ENCODE measurements around the gene RAB3GAP1.
"Not testable (repeated sequence)": the region's sequence is repeated elsewhere in the genome, so short reads cannot be mapped to it uniquely, and the experiment has no call there.

RAB3GAP1 gene

DNA sequence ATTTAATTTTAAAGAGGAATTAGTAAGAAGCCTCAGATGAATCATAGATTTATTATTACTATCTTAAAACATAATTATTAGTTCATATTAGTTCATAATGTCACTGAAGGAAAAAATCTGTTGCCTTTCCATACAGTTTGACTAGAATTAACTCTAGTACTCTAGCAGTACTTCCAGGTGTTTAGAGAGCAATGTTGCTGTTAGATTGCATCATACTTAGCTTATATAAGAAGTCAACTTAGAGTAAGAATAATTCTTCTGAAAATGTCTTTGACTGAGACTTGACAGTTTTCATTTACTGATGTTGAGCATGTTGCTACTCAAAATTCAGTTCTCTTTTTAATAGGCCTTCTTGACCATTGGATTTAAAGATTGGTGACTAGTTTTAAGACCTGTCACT is 4.7 kb downstream of the RAB3GAP1 start:
- no peak for DNase-seq

DNA sequence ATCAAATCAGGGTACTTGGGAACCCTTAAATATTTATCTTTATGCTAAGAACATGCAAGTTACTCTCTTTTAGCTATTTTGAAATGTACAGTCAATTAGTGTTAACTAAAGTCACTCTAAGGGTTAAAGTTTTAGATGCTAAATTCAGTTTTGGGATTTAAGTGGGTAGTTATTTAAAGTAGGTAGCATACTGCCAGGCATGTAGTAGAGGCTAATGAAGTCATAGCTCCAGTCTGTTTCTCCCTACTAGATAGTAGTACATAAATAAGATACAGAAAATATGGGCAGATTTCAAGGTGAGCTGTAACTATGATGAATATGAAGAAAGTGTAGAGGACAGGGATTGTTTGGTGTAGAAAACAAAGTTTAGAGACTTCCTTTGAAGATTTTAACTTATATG is 7.5 kb downstream of the RAB3GAP1 start:
- no peak for DNase-seq

DNA sequence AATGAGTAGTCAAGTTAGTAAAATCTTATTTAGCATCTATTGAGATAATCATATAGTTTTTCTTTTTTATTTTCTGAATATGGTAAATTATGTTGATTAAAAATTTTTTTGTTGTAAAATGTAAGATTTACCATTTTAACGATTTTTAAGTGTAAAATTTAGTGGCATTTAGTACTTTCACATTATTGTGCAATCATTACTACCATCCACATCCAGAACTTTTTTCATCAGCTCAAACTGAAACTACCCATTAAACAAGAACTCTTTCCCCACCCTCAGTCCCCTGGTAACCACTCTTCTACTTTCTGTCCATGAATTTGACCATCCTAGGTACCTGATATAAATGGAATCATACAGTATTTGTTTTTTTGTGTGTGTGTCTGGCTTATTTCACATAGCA is 11.1 kb downstream of the RAB3GAP1 start:
- no peak for DNase-seq

DNA sequence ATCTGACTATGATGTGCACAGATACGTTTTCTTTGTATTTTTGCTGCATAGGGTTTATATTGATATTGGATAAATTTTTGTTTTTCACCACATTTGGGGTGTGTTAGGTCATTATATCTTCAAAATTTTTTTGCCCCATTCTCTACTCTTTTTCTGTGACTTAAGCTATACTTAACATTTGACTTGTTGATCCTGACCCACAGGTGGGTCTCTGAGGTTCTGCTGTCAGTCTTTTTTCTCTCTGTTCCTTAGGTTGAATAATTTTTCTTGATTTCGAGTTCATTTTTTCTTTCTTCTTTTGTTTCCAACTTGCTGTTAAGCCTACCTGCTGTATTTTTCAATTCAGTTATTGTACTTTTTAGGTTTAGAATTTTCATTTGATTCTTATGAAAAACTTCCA is 12.1 kb downstream of the RAB3GAP1 start:
- no peak for DNase-seq

DNA sequence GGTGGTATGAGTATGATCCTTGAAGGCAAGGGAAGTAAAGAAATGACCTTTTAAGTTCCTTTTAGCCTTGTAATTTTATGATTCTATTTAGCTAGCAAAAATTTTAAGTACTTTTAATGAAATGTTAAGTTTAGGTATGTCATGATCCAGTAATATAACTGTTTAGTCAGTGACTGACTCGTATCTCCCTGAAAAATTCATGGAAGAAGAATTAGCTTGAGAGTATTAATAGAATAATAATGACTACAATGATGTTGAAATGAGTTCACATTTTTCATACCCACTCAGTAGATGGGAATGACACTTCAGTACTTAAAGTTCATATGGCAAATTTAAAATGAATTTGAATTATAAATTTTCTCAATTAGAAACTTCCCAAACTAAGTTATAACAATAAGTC is 14.6 kb downstream of the RAB3GAP1 start:
- no peak for DNase-seq

DNA sequence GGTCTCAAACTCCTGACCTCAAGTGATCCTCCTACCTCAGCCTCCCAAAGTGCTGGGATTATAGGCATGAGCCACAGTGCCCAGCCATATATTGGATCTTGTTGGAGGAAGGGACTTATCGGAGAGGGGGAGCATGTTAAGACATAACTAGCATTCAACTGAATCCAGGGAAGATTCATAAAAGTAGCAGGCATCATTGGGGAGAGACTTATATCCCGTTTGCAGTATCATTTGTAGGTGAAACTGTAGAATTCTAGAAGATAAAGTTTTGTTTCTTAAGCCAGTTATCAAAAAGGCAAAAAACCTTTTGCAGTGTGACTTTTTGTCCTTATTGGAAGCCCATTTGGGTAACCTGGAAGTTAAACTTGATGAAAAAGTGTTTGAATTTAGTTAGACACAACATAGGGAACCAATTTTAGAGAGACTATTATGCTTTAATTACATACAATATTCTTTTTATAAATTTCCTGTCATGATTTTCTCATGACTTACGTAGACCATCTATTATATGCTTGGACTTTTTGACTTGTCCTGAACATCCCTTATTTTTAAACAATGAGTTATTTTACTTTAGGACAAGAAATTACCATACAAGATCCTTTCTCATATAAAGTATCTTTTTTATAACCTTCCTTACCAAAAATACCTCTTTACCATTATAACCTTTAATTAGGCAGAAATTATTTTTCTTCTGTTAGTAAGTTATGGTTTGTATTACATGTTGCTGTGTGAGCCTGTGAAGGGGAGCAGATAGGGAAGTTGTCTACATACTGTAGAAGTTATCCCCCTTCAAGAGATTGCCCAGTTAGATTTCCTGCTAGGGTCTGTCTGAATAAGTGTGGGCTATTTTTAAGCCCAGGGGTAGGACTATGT is 20.3 kb downstream of the RAB3GAP1 start:
- no peak for DNase-seq

DNA sequence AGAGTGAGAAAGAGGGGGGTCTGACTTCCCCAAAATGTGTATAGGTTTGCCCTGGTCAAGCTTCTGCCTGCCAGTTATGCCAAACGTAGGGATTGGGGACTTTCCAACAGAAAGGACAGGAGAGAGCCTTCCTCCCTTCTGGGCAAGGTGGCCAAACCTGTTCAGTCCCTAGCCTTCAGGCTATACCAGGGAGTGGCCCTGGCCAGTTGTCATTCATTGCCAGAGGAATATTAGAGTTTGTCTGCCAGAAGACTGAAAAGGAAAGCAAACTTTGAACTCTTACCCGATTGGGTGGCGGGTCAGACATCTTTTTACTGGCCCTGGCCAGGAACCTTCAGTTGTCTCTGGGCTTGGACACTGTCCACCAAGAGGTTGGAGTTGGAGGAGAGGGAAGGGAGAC is 22.1 kb downstream of the RAB3GAP1 start:
- DNase-seq, result no peak

DNA sequence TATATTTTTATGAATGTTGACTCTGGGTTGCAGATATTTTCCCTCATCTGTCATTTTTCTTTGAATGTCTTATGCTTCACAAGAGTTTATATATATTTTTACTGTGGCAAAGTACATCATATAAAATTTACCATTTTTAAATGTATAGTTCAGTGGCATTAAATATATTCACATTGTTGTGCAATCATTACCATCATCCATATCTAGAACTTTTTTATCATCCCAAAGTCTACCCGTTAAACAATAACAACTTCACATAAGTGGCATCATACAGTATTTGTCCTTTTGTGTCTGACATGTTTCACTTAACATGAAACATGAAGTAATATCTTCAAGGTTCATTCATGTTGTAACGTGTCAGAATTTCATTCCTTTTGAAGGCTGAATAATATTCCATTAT is 24.5 kb downstream of the RAB3GAP1 start:
- no peak for DNase-seq

DNA sequence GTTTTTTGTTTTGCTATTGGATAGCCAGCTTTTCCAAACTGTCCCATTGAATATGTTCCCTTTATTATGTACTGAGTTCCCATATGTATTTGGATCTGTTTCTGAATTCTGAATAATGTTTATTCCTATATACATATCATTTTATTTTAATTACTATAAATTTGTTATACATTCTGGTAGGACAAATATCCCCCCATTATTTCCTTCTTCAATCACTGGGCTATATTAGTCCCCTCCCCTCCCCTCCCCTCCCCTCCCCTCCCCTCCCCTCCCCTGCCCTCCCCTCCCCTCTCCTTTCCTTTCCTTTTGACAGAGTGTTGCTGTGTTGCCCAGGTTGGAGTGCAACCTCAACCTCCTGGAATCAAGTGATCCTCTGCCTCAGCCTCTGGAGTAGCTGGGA is 26.3 kb downstream of the RAB3GAP1 start:
- no peak for DNase-seq

DNA sequence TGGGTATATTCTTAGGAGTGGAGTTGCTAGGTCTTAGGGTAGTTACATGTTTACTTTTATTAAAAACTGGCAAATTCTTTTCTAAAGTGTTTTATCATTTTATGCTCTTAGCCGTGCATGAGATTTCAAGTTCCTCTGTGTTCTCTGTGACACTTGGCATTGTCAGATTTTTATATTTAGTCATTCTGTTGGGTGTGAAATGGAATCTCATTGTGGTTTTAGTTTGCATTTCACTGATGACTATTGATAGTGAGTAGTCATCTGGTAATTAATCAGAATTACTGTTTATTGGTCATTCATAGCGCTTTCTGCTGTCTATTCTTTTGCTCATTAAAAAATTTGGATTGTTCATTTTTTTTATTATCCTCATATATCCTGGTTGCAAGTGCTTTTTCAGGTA is 34.1 kb downstream of the RAB3GAP1 start:
- DNase-seq, result no peak

DNA sequence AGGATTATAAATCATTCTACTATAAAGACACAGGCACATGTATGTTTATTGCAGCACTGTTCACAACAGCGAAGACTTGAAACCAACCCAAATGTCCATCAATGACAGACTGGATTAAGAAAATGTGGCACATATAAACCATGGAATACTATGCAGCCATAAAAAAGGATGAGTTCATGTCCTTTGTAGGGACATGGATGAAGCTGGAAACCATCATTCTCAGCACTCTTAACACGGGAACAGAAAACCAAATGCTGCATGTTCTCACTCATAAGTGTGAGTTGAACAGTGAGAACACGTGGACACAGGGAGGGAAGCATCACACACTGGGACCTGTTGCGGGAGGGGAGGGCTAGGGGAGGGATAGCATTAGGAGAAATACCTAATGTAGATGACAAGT is 37.5 kb downstream of the RAB3GAP1 start:
- DNase-seq, result not testable (repeated sequence)

DNA sequence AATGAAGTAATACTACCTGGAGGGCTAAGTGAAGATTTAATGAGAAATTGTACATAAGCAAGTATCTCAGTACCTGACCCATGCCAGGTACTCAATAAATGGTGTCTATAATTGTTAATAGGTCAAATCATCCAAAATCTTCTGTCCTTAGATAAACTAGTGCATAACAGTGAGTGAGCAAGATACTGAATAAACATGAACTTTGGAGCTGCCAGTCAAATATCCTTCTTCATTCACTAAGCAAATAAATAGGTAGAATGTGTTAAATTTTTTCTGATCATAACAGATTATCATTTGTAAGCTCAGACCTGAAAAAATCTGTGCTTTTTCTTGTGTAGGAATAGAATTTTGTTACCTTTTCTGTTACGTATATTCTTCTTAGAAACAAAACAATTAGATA is 39.6 kb downstream of the RAB3GAP1 start:
- no peak for DNase-seq

DNA sequence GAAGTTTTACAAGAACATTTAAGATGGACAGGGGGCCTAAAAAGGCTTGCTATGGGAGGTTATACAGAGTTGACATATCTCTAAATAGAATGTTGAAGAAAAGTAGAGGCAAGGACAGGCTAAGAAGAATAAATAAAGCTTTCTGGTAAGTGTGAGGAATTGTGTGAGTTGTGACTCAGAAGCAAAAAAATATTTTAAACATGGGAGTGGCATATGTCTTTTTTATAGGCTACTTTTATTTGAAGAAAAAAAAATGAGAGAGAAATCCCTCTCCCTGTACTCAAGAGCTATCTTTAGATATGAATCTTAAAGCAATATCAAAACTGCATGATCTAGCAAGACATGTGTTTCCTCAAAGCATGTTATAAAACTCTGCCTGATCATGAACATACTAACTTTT is 41.1 kb downstream of the RAB3GAP1 start:
- DNase-seq, result no peak

DNA sequence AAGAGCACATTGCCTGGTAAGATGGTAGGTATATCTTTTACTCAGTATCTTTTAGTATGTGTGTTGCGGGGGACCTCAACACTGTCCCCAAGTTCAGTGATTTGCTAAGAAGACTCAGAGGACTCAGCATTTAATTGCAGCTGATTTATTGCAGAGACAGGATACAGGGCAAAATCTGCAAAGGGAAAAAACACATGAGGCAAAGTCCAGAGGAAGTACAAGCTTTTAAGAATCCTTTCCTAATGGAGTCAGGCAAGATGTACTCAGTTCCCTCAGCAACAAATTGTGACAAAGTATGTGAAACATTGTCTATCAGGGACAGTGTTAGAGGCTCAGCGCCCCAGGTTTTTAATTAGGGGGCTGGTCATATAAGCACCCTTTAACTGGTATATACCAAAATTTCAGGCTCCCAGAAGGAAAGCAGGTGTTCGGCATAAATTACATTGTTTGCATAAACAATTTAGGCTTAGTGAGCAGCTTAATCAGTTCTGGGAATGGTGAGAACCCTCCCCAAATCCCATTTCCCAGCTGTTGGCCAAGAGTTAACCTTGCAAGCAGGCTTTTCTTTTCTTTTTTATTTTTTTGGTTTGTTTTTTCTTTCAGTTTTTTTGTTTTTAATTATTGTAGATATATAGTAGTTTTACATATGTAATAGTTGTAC is 41.7 kb downstream of the RAB3GAP1 start:
- DNase-seq, result no peak

DNA sequence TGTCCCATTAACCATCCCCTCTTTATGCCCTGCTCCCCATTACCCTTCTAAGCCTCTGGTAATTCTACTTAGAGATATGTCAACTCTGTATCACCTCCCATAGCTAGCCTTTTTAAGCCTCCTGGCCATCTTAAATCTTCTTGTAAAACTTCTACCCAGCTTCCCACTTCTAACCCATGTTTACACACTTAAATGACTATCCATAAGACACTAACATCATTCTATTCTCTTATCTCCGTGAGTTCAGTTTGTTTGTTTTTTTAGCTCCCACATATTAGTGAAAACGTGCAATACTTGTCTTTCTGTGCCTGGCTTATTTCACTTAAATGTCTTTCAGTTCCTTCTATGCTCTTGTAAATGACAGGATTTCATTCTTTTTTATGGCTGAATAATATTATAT is 42.4 kb downstream of the RAB3GAP1 start:
- no peak for DNase-seq

DNA sequence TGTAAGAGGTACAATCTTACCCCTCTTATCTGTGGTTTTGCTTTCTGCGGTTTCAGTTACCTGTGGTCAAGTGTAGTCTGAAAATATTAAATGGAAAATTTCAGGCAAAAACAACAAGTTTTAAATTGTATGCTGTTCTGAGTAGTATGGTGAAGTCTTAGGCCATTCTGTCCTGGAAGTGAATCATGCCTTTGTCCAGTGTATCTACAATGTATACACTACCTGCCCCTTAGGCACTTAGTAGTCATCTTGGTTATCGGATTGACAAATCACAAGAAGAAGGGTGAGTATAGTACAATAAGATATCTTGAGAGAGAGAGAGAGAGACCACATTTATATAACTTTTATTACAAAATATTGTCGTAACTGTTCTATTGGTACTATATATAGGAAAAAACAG is 43.5 kb downstream of the RAB3GAP1 start:
- no peak for DNase-seq

DNA sequence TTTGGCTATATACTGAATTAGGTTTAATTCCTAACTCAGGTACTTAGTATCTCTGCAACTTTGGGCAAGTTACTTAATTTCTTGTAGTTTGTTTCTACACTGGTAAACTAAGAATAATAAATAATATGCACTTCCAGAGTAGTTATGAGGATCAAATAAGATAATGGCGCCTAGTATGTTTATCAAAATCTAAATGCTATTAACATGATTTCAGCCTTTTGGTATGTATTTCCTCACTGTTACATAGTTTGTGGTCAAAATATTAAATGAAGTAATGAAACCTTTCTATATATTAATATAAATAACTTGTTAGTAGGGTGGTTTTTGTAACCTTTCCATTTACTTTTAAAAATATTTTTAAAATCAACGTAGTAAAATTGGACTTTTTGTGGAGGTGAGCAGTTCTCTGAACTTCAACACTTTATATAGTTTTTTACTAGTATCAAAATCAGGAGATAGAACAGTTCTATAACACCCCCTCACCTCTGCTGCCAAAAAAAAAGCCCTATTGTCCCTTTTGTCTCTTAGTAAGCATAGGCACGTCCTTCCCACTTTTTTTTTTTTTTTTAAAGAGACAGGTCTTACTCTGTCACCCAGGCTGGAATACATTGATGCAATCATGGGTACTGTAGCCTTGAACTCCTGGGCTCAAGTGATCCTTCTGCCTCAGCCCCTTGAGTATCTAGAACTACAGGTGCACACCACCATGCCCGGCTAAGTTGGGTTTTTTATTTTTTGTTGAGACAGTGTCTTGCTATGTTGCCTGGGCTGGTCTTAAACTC is 44.8 kb downstream of the RAB3GAP1 start:
- no peak for DNase-seq

DNA sequence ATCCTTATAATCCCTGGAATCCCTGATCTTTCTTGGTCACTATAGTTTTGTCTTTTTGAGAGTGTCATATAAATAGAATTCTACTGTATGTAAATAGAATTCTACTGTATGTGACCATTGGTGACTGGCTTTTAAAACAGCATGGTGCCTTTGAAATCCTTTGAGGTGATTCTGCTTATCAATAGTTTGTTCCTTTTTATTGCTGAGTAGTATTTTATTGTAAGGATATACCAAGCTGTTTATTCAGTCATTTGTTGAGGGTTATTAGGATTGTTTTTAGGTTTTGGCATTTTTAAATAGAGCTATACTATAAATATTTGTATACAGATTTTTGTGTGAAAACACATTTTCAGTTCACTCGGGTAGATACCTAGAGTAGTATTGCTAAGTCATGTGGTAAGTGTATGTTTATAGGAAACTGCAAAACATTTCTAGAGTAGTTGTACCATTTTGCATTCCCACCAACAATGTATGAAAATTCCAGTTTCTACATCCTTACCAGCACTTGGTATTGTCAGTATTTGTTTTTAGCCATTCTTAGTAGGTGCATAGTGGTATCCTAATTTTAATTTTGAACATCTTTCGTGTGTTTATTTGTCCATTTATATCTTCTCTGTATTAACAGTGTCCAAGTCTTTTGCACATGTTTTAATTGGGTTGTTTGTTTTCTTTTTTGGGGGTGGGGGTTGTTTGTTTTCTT is 45.6 kb downstream of the RAB3GAP1 start:
- DNase-seq, result no peak

DNA sequence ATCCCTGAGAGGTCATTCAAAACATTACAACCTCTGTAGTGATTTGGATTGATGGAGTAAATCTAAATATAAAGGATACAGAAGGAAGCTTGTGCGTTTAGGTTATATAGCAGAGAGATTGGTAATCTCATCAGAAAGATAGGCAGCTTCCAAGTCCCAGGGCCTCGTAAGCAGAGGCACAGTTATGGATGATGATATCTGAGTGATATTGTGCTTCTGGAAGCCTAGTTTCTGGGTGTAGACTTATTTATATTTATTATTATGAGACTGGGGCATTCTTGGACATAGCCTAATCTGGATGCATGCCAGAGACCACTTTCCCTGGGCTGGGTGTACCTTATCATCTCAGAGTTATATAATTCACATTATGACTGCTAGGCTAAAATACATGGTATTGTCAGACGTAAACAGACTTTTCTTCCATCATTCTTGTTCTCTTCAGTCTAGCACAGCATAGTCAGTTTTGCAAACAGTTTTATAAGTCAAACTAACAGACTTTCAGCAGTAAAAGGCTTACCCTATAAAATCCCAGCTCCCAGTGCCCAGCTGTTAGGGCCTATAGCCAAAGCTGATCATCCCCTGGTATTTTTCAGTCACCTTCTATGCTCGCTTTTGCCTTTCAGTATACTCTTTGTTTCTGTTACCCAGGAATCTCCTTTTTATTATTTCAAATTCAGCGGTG is 47.9 kb downstream of the RAB3GAP1 start:
- DNase-seq, result no peak

DNA sequence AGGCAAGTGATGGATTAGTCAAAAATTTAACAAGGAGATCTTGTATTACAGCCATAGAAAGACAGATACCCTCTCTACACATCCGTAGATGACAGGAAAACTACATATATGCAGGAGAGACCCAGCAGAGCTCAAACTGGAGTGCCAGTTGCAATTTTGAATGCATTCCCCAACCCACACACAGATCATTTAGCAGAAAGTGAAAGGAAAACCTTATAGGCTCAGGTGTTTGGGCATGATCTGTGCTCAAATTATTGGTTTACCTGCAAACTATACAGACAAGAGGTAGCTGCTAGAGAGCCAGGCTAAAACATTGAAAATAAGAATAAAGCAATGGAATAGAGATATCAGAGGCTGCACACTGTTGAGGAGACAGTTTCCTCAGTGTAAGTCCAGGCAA is 51.8 kb downstream of the RAB3GAP1 start:
- DNase-seq, result no peak

DNA sequence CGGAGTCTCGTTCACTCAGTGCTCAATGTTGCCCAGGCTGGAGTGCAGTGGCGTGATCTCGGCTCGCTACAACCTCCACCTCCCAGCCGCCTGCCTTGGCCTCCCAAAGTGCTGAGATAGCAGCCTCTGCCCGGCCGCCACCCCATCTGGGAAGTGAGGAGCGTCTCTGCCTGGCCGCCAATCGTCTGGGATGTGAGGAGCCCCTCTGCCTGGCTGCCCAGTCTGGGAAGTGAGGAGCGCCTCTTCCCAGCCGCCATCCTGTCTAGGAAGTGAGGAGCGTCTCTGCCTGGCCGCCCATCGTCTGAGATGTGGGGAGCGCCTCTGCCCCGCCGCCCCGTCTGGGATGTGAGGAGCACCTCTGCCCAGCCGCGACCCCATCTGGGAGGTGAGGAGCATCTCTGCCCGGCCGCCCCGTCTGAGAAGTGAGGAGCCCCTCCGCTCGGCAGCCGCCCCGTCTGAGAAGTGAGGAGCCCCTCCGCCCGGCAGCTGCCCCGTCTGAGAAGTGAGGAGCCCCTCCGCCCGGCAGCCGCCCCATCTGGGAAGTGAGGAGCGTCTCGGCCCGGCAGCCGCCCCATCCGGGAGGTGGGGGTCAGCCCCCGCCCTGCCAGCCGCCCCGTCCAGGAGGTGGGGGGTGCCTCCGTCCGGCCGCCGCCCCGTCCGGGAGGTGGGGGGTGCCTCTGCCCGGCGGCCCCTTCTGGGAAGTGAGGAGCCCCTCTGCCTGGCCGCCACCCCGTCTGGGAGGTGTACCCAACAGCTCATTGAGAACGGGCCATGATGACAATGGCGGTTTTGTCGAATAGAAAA is 53.6 kb downstream of the RAB3GAP1 start:
- not testable (repeated sequence) for DNase-seq

DNA sequence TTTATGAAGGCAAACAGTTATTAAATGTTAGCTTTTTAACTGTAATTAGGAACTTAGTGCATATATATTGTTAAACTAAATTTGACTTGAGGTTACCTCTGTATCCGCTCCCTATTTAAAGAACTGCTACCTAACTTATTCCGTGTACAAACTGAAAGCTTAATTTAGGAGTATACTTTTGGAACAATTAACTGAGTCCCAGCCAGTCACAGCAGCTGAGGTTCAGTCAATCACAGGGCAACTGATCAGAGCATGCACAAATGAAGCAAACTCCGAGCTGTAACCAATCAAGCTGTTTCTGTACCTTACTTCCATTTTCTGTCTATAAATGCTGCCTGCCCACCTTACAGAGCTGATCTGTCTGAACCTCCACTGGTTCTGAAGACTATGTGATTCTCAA is 61.2 kb downstream of the RAB3GAP1 start:
- DNase-seq, result no peak
